HG02610 (cell line): ENCODE results near the gene RIN2.
"Not testable (repeated sequence)": the region's sequence is repeated elsewhere in the genome, so short reads cannot be mapped to it uniquely, and the experiment has no call there.

Source experiments
- ATAC-seq: cut with Tn5 transposase; IDR thresholded peaks from one replicate; pipeline ENCODE4 v1.9.1; 2021; ENCODE audit warnings: mild to moderate bottlenecking, moderate library complexity; ENCODE audit not compliant: unreplicated experiment

The RIN2 gene

GRCh38 chr20:19785173-19785982 is 27.3 kb downstream of the RIN2 start:
- no peak for ATAC-seq

GRCh38 chr20:19785983-19786285 is 27.9 kb downstream of the RIN2 start:
- no peak for ATAC-seq

GRCh38 chr20:19786311-19786710 is 28.3 kb downstream of the RIN2 start:
- ATAC-seq, result no peak

- no peak for ATAC-seq
These were observed 29.3 kb downstream of the RIN2 start for GRCh38 chr20:19787366-19787765.

- ATAC-seq, result no peak
These were observed 31.0 kb downstream of the RIN2 start for GRCh38 chr20:19789009-19789408.

GRCh38 chr20:19789446-19789845 is 31.4 kb downstream of the RIN2 start:
- ATAC-seq, result no peak

GRCh38 chr20:19791887-19792286 is 33.8 kb downstream of the RIN2 start:
- no peak for ATAC-seq

- no peak for ATAC-seq
These were observed 35.7 kb downstream of the RIN2 start for GRCh38 chr20:19793716-19794115.

- ATAC-seq, result no peak
These were observed 36.9 kb downstream of the RIN2 start for GRCh38 chr20:19794941-19795340.

GRCh38 chr20:19799325-19799724 is 41.3 kb downstream of the RIN2 start:
- no peak for ATAC-seq

- no peak for ATAC-seq
These were observed 44.0 kb downstream of the RIN2 start for GRCh38 chr20:19802099-19802491.

- ATAC-seq, result no peak
These were observed 44.6 kb downstream of the RIN2 start for GRCh38 chr20:19802492-19803158.

GRCh38 chr20:19806276-19806675 is 48.2 kb downstream of the RIN2 start:
- ATAC-seq, result not testable (repeated sequence)

- ATAC-seq, result no peak
These were observed 48.7 kb downstream of the RIN2 start for GRCh38 chr20:19806806-19807190.

- no peak for ATAC-seq
These were observed 49.3 kb downstream of the RIN2 start for GRCh38 chr20:19807191-19807945.
